ENCODE data around the gene COL20A1.

COL20A1 gene

GRCh38 chr20:63320041-63320511, 27.1 kb downstream of the COL20A1 start:
- Mint-ChIP-seq H3K27me3 (peaks cover 2% of the 10 kb centered on the region), H3K36me3 (ENCODE audit: low read depth) (no peaks in the 10 kb centered on the region), H3K4me1 (no peaks in the 10 kb centered on the region), H3K27ac (no peak overlapping the region), H3K4me3 (no peak overlapping the region), H3K9me3 (no peaks in the 10 kb centered on the region)
- ATAC-seq: no peak
- no peak for DNase-seq

GRCh38 chr20:63320616-63321147, 27.7 kb downstream of the COL20A1 start:
- H3K4me3 Mint-ChIP-seq: no peak overlapping the region
- H3K9me3 Mint-ChIP-seq: no peaks in the 10 kb centered on the region
- H3K36me3 Mint-ChIP-seq (ENCODE audit: low read depth): no peaks in the 10 kb centered on the region
- peaks cover 2% of the 10 kb centered on the region for H3K27me3 Mint-ChIP-seq
- H3K4me1 Mint-ChIP-seq: no peaks in the 10 kb centered on the region
- DNase-seq (no peak), ATAC-seq (no peak)
- no peak overlapping the region for H3K27ac Mint-ChIP-seq

GRCh38 chr20:63321148-63321831, 28.3 kb downstream of the COL20A1 start:
- peaks cover 2% of the 10 kb centered on the region for H3K27me3 Mint-ChIP-seq
- DNase-seq (no peak), ATAC-seq (no peak)
- no peaks in the 10 kb centered on the region for H3K36me3 Mint-ChIP-seq (ENCODE audit: low read depth)
- no peak overlapping the region for H3K4me3 Mint-ChIP-seq
- H3K27ac Mint-ChIP-seq: no peak overlapping the region
- no peaks in the 10 kb centered on the region for H3K9me3 Mint-ChIP-seq
- H3K4me1 Mint-ChIP-seq: peaks cover 1% of the 10 kb centered on the region

GRCh38 chr20:63322146-63322932, 29.4 kb downstream of the COL20A1 start:
- peaks cover 2% of the 10 kb centered on the region for H3K27me3 Mint-ChIP-seq
- DNase-seq (no peak), ATAC-seq (no peak)
- no peaks in the 10 kb centered on the region for H3K9me3 Mint-ChIP-seq
- peaks cover 5% of the 10 kb centered on the region for H3K4me1 Mint-ChIP-seq
- H3K27ac Mint-ChIP-seq: no peak overlapping the region
- no peaks in the 10 kb centered on the region for H3K36me3 Mint-ChIP-seq (ENCODE audit: low read depth)
- H3K4me3 Mint-ChIP-seq: no peak overlapping the region

- no peak overlapping the region for H3K27ac Mint-ChIP-seq
Measured at GRCh38 chr20:63322933-63323273, 29.9 kb downstream of the COL20A1 start.

GRCh38 chr20:63323357-63323981, 30.5 kb downstream of the COL20A1 start:
- DNase-seq: no peak
- Mint-ChIP-seq H3K9me3 (no peaks in the 10 kb centered on the region), H3K4me1 (peaks cover 5% of the 10 kb centered on the region), H3K27ac (no peak overlapping the region), H3K36me3 (ENCODE audit: low read depth) (no peaks in the 10 kb centered on the region), H3K4me3 (no peak overlapping the region), H3K27me3 (peaks cover 2% of the 10 kb centered on the region)
- ATAC-seq: no peak

More at GRCh38 chr20:63322933-63323273, 29.9 kb downstream of the COL20A1 start:
- H3K4me1 Mint-ChIP-seq: peaks cover 5% of the 10 kb centered on the region
- peaks cover 2% of the 10 kb centered on the region for H3K27me3 Mint-ChIP-seq
- H3K36me3 Mint-ChIP-seq (ENCODE audit: low read depth): no peaks in the 10 kb centered on the region
- no peak overlapping the region for H3K4me3 Mint-ChIP-seq
- DNase-seq: no peak
- ATAC-seq: no peak
- no peaks in the 10 kb centered on the region for H3K9me3 Mint-ChIP-seq

GRCh38 chr20:63325021-63325471, 32.1 kb downstream of the COL20A1 start:
- peaks cover 5% of the 10 kb centered on the region for H3K4me1 Mint-ChIP-seq
- DNase-seq: no peak
- no peak for ATAC-seq
- no peak overlapping the region for H3K4me3 Mint-ChIP-seq
- no peaks in the 10 kb centered on the region for H3K36me3 Mint-ChIP-seq (ENCODE audit: low read depth)
- H3K27me3 Mint-ChIP-seq: peaks cover 2% of the 10 kb centered on the region
- no peak overlapping the region for H3K27ac Mint-ChIP-seq
- no peaks in the 10 kb centered on the region for H3K9me3 Mint-ChIP-seq

GRCh38 chr20:63325554-63326313, 32.7 kb downstream of the COL20A1 start:
- Mint-ChIP-seq H3K27me3 (peaks cover 2% of the 10 kb centered on the region), H3K27ac (no peak overlapping the region), H3K36me3 (ENCODE audit: low read depth) (no peaks in the 10 kb centered on the region), H3K9me3 (no peaks in the 10 kb centered on the region), H3K4me3 (no peak overlapping the region), H3K4me1 (peaks cover 5% of the 10 kb centered on the region)
- no peak for ATAC-seq
- no peak for DNase-seq

GRCh38 chr20:63326314-63327230, 33.6 kb downstream of the COL20A1 start:
- no peak for DNase-seq
- no peaks in the 10 kb centered on the region for H3K36me3 Mint-ChIP-seq (ENCODE audit: low read depth)
- no peak overlapping the region for H3K27ac Mint-ChIP-seq
- H3K4me3 Mint-ChIP-seq: no peak overlapping the region
- H3K4me1 Mint-ChIP-seq: peaks cover 5% of the 10 kb centered on the region
- no peak for ATAC-seq
- peaks cover 3% of the 10 kb centered on the region for H3K27me3 Mint-ChIP-seq
- H3K9me3 Mint-ChIP-seq: peaks cover 2% of the 10 kb centered on the region

- Mint-ChIP-seq H3K4me1 (peaks cover 5% of the 10 kb centered on the region), H3K27me3 (peaks cover 8% of the 10 kb centered on the region), H3K36me3 (ENCODE audit: low read depth) (no peaks in the 10 kb centered on the region), H3K27ac (no peak overlapping the region), H3K9me3 (peaks cover 8% of the 10 kb centered on the region), H3K4me3 (no peak overlapping the region)
- no peak for ATAC-seq
- no peak for DNase-seq
Measured at GRCh38 chr20:63327231-63327745, 34.3 kb downstream of the COL20A1 start.

- Mint-ChIP-seq H3K9me3 (peaks cover 8% of the 10 kb centered on the region), H3K4me3 (no peak overlapping the region), H3K27me3 (peaks cover 7% of the 10 kb centered on the region), H3K36me3 (ENCODE audit: low read depth) (no peaks in the 10 kb centered on the region), H3K27ac (no peak overlapping the region), H3K4me1 (peaks cover 5% of the 10 kb centered on the region)
- ATAC-seq: peak; percentile 19
- DNase-seq: no peak
Measured at GRCh38 chr20:63328026-63328700, 35.2 kb downstream of the COL20A1 start.

GRCh38 chr20:63328718-63329275, 35.8 kb downstream of the COL20A1 start:
- no peaks in the 10 kb centered on the region for H3K36me3 Mint-ChIP-seq (ENCODE audit: low read depth)
- H3K27me3 Mint-ChIP-seq: peaks cover 6% of the 10 kb centered on the region
- H3K27ac Mint-ChIP-seq: no peak overlapping the region
- peaks cover 8% of the 10 kb centered on the region for H3K9me3 Mint-ChIP-seq
- peaks cover 5% of the 10 kb centered on the region for H3K4me1 Mint-ChIP-seq
- no peak overlapping the region for H3K4me3 Mint-ChIP-seq
- DNase-seq (no peak), ATAC-seq (no peak)
